A549 (cell line): Measurements from ENCODE around the gene C20orf96. TPM values are rescaled to one million over a fixed set of nuclear protein-coding genes. Genes with fewer than 3 reads are reported as not detected.

ENCODE experiments used
- ATAC-seq, 2 experiments: fragments of 200-7000 bp in 1 of 2; fragments of >200 bp in 1 of 2; cut with Nextera tagmentation in 1 of 2; cut with Tn5 transposase in 1 of 2; 3 replicates each; pipeline versions ENCODE4 v1.8.0 to v1.9.1; 2018 to 2020; ENCODE audit warnings: mild to moderate bottlenecking in 1 of 2, moderate library complexity in 1 of 2
- CTCF ChIA-PET: fragments of 300-600 bp; sonication (Branson Sonifier 250); formaldehyde crosslinking; extraction: SDS; loops from one replicate; lab custom pipeline; 2021; ENCODE audit warnings: antibody characterized with exemption, inconsistent platforms; lab: Yijun Ruan, JAX
- POLR2A ChIA-PET: fragments of 350-600 bp; formaldehyde crosslinking; extraction: SDS; loops from one replicate; lab custom pipeline; 2021; ENCODE audit warnings: antibody characterized with exemption, inconsistent platforms; lab: Yijun Ruan, JAX
- DNase-seq, 2 experiments: peaks; one replicate each; pipeline versions ENCODE4 v3.0.0 to v3.0.0-alpha.2; 2011 to 2016; ENCODE audit warnings: low read depth in 1 of 2, low spot score in 1 of 2
- FAIRE-seq: peaks from 2 replicates; lab custom pipeline; 2011; peaks lifted over from hg19 to GRCh38; lab: Jason Lieb, UNC
- H3K27ac ChIP-seq, 2 experiments: fragments of >200 bp; sonication (Bioruptor Twin); formaldehyde crosslinking; 3 replicates each; pipeline ENCODE4 v1.5.1; 2016 to 2017
- H3K4me1 ChIP-seq: fragments of >200 bp; sonication (Bioruptor Twin); formaldehyde crosslinking; 3 replicates; pipeline ENCODE4 v1.6.1; 2016
- H3K4me2 ChIP-seq: fragments of >200 bp; sonication (Bioruptor Twin); formaldehyde crosslinking; 3 replicates; pipeline ENCODE4 v1.6.1; 2016
- H3K4me3 ChIP-seq: fragments of >200 bp; sonication (Bioruptor Twin); formaldehyde crosslinking; 3 replicates; pipeline ENCODE4 v1.5.1; 2016
- H3K9me3 ChIP-seq: fragments of >200 bp; sonication (Bioruptor Twin); formaldehyde crosslinking; 3 replicates; pipeline ENCODE4 v1.6.1; 2016
- CHD4 ChIP-seq: fragments of 200-600 bp; sonication (generic); IDR thresholded peaks from 2 replicates; pipeline ENCODE4 v1.6.1; 2016; ENCODE audit warnings: antibody characterized with exemption, mild to moderate bottlenecking, borderline replicate concordance
- CTCF ChIP-seq: fragments of >200 bp; sonication (Bioruptor Twin); formaldehyde crosslinking; IDR thresholded peaks from 3 replicates; pipeline ENCODE4 v1.5.1; 2016
- ELK1 ChIP-seq: fragments of 150-350 bp; IDR thresholded peaks from 2 replicates; pipeline ENCODE4 v1.6.1; 2014; ENCODE audit warnings: low read depth, mild to moderate bottlenecking, low read length
- FOSB ChIP-seq: fragments of 250-450 bp; sonication (Bioruptor Pico); IDR thresholded peaks from 2 replicates; pipeline ENCODE4 v1.5.0; 2020; ENCODE audit warnings: mild to moderate bottlenecking, moderate library complexity
- FOXS1 ChIP-seq: fragments of 250-450 bp; sonication (Bioruptor Pico); IDR thresholded peaks from 2 replicates; pipeline ENCODE4 v1.5.0; 2020; ENCODE audit warnings: mild to moderate bottlenecking, moderate library complexity
- HEYL ChIP-seq: fragments of 250-450 bp; sonication (Bioruptor Pico); IDR thresholded peaks from 2 replicates; pipeline ENCODE4 v1.8.0; 2021; ENCODE audit warnings: mild to moderate bottlenecking, moderate library complexity
- HMGXB4 ChIP-seq: fragments of 250-450 bp; sonication (Bioruptor Pico); IDR thresholded peaks from 2 replicates; pipeline ENCODE4 v1.5.0; 2021; ENCODE audit warnings: mild to moderate bottlenecking, moderate library complexity, borderline replicate concordance
- KDM1A ChIP-seq: fragments of 200-600 bp; sonication (generic); IDR thresholded peaks from 2 replicates; pipeline ENCODE4 v1.6.1; 2016; ENCODE audit warnings: low read depth, mild to moderate bottlenecking
- PHF8 ChIP-seq: fragments of 200-600 bp; sonication (generic); IDR thresholded peaks from 2 replicates; pipeline ENCODE4 v1.6.1; 2016; ENCODE audit warnings: low read depth, mild to moderate bottlenecking, antibody characterized with exemption, moderate library complexity, borderline replicate concordance
- RCOR1 ChIP-seq: fragments of 150-350 bp; IDR thresholded peaks from 2 replicates; pipeline ENCODE4 v1.6.1; 2014; ENCODE audit warnings: antibody characterized with exemption, low read length, low read depth
- REST ChIP-seq: fragments of 200-600 bp; sonication (generic); IDR thresholded peaks from 2 replicates; pipeline ENCODE4 v1.6.1; 2016; ENCODE audit warnings: antibody characterized with exemption, mild to moderate bottlenecking, moderate library complexity
- RNF2 ChIP-seq: fragments of 200-600 bp; sonication (generic); IDR thresholded peaks from 2 replicates; pipeline ENCODE4 v1.6.1; 2016; ENCODE audit warnings: low read depth, mild to moderate bottlenecking, antibody characterized with exemption, moderate library complexity, borderline replicate concordance
- SMC3 ChIP-seq: fragments of >200 bp; sonication (Bioruptor Twin); formaldehyde crosslinking; IDR thresholded peaks from 3 replicates; pipeline ENCODE4 v1.6.1; 2018; ENCODE audit warnings: inconsistent platforms
- TFCP2L1 ChIP-seq: fragments of 250-450 bp; sonication (Bioruptor Pico); IDR thresholded peaks from 2 replicates; pipeline ENCODE4 v1.5.0; 2021; ENCODE audit warnings: mild to moderate bottlenecking
- USF2 ChIP-seq: fragments of 450-650 bp; IDR thresholded peaks from 2 replicates; pipeline ENCODE4 v1.6.1; 2014; ENCODE audit warnings: antibody characterized with exemption
- ZSCAN20 ChIP-seq: fragments of 250-450 bp; sonication (Bioruptor Pico); IDR thresholded peaks from 2 replicates; pipeline ENCODE4 v1.8.0; 2022; ENCODE audit warnings: mild to moderate bottlenecking, moderate library complexity
- WGBS: methylation state at CpG from one replicate; pipeline ENCODE4 v1.1.6; 2017; ENCODE audit errors: missing lambda C conversion rate; 5-methylcytosine and 5-hydroxymethylcytosine counted together
- polyA plus RNA-seq, 4 experiments: library from polyadenylated mRNA; depleted of rRNA in 3 of 4; stranded (reverse); fragments of >200 nt; fragmentation: RNase III in 1 of 4; extraction: RNeasy Plus Mini Kit Qiagen cat#74134 plus additional on column Dnase treatment in 1 of 4; gene quantifications; 2 replicates in 3 of 4; 3 replicates in 1 of 4; pipeline ENCODE4 v1.2.3, GENCODE V29; 2011 to 2017

C20orf96 gene
- polyA plus RNA-seq, 2 of the 4 experiments (the other 2 are of a cell fraction): 20.9 to 23.9 TPM

GRCh38 chr20:284172-284571 lies 6.4 kb downstream of the C20orf96 start:
- DNase-seq (no peak), ATAC-seq (no peak), FAIRE-seq (no peak)
- Histone ChIP-seq H3K27ac (no peak overlapping the region), H3K4me2 (no peak overlapping the region)
- TF ChIP-seq SMC3: no peak
- no peak for TF ChIP-seq FOXS1 (CRISPR knock-in tag)
- TF ChIP-seq HMGXB4 (CRISPR knock-in tag): no peak
- TF ChIP-seq ZSCAN20: no peak
- TF ChIP-seq CTCF: no peak
- TF ChIP-seq HEYL: no peak
- no peak for TF ChIP-seq ELK1
- TF ChIP-seq CHD4: no peak
- TF ChIP-seq RCOR1: no peak
- no peak for TF ChIP-seq FOSB (CRISPR knock-in tag)
- TF ChIP-seq RNF2: no peak
- no peak for TF ChIP-seq REST
- no peak for TF ChIP-seq PHF8
- no peak for TF ChIP-seq USF2
- TF ChIP-seq TFCP2L1 (CRISPR knock-in tag): no peak
- no peak for TF ChIP-seq KDM1A
- TF ChIP-seq, all 56 proteins: peak for 0
- no peaks in the 10 kb centered on the region for H3K4me1 ChIP-seq
- WGBS: 80% methylated on average over 3 of the region's 3 CpGs
- POLR2A ChIA-PET: no interaction called here
- H3K4me3 ChIP-seq: no peak overlapping the region
- CTCF ChIA-PET: interaction anchor here (1.6 to 6.1 kb wide), 3 partner anchors 15 to 47 kb away, joined by 3 to 57 read pairs (median 6); no protein-coding TSS in a partner anchor
- no peaks in the 10 kb centered on the region for H3K9me3 ChIP-seq
